Endothelial cell of umbilical vein (primary cell): Measurements from ENCODE around the gene ALOX15B.
A peak's percentile ranks its signal among the peaks of the same experiment; 100 is the strongest.

Experiments
- EZH2 ChIP-seq: IDR thresholded peaks from 2 replicates; pipeline ENCODE4 v1.6.1; 2012; ENCODE audit warnings: borderline replicate concordance, low read depth, mild to moderate bottlenecking, moderate library complexity, low read length, inconsistent platforms; ENCODE audit not compliant: severe bottlenecking
- FOS ChIP-seq: IDR thresholded peaks from 2 replicates; pipeline ENCODE4 v1.6.1; 2011; ENCODE audit warnings: mild to moderate bottlenecking, low read length, moderate library complexity, borderline replicate concordance; ENCODE audit not compliant: insufficient read depth
- GATA2 ChIP-seq: IDR thresholded peaks from 2 replicates; pipeline ENCODE4 v1.7.0; 2011; ENCODE audit warnings: low read depth, mild to moderate bottlenecking, moderate library complexity, mixed read lengths, low read length; ENCODE audit not compliant: insufficient read length, insufficient read depth
- JUN ChIP-seq: IDR thresholded peaks from 2 replicates; pipeline ENCODE4 v1.6.1; 2011; ENCODE audit warnings: borderline replicate concordance, low read depth; ENCODE audit not compliant: insufficient read length, insufficient read depth
- MAX ChIP-seq: IDR thresholded peaks from 2 replicates; pipeline ENCODE4 v1.6.1; 2011; ENCODE audit not compliant: insufficient read depth, insufficient read length
- MYC ChIP-seq: IDR thresholded peaks from one replicate; pipeline ENCODE4 v1.6.1; 2011; ENCODE audit warnings: mild to moderate bottlenecking, low read depth, low read length
- POLR2A ChIP-seq: IDR thresholded peaks from 2 replicates; pipeline ENCODE4 v1.6.1; 2012; ENCODE audit warnings: low read depth, mild to moderate bottlenecking, control low read depth, low read length
- POLR2AphosphoS5 ChIP-seq: IDR thresholded peaks from 2 replicates; pipeline ENCODE4 v1.6.1; 2012; ENCODE audit warnings: low read depth, mild to moderate bottlenecking, control low read depth, low read length, moderate library complexity; ENCODE audit not compliant: insufficient read depth
- TF ChIP-seq, protein P1 (sequence below), 2 donors: IDR thresholded peaks; 1 replicate in 1 of 2; 2 replicates in 1 of 2; pipeline ENCODE4 v1.5.1; 2011; ENCODE audit warnings: low read length in 2 of 2, mild to moderate bottlenecking in 2 of 2, moderate library complexity in 2 of 2, control low read depth in 1 of 2, inconsistent platforms in 1 of 2, low read depth in 1 of 2; ENCODE audit not compliant: insufficient read depth in 1 of 2; ENCODE audit errors: extremely low read depth in 1 of 2

- TF ChIP-seq POLR2A (no peak), MAX (no peak), MYC (no peak), POLR2AphosphoS5 (no peak), GATA2 (no peak), FOS (no peak), EZH2 (peak; percentile 81), JUN (no peak)
- TF ChIP-seq, protein P1, sequence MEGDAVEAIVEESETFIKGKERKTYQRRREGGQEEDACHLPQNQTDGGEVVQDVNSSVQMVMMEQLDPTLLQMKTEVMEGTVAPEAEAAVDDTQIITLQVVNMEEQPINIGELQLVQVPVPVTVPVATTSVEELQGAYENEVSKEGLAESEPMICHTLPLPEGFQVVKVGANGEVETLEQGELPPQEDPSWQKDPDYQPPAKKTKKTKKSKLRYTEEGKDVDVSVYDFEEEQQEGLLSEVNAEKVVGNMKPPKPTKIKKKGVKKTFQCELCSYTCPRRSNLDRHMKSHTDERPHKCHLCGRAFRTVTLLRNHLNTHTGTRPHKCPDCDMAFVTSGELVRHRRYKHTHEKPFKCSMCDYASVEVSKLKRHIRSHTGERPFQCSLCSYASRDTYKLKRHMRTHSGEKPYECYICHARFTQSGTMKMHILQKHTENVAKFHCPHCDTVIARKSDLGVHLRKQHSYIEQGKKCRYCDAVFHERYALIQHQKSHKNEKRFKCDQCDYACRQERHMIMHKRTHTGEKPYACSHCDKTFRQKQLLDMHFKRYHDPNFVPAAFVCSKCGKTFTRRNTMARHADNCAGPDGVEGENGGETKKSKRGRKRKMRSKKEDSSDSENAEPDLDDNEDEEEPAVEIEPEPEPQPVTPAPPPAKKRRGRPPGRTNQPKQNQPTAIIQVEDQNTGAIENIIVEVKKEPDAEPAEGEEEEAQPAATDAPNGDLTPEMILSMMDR (IDR thresholded peaks at IDR 0.05; ENCODE audit: extremely low read depth in 1 of 2, insufficient read depth in 1 of 2, low read depth in 1 of 2, low read length in 2 of 2), result no peak
These were observed 24.1 kb downstream of the ALOX15B start for GRCh38 chr17:8062807-8063483.
